Measurements from ENCODE around the gene RPS29.

Gene RPS29

DNA sequence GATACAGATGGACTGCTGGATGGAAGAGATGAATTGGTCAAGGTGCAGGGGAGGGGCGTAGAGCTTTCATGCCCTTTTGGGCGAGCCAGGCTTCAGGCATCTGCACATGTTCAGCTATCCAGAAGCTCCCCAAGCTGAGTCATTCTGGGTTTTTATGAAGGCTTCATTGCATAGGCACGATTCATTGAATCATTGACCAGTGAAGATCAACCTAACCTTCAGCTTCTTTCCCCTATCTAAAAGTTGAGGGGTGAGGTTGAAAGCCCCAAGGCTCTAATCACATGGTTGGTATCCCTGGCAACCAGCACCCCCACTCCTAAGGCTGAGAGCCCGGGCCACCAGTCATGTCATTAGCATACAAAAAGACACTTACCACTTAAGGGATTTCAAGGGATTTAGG, 36.3 kb downstream of the RPS29 start:
- no peak for DNase-seq

DNA sequence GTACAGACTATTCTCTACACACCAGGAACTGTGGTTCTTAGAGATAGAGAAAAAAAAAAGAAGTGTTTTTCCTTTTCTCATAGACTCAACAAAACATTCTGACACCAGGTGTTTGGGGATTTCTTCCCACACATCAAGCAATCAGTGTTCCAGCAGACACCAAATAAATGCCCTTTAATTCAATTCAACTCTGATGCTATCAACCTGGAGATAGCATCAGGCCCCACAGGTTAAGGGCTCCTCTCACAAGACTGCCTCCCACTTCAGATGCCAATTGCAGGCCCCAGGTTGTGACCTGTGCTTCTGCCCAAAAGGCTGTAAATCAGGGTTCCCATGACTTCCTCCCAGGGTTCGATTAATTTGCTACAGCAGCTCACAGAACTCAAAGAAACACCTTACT, 36.7 kb downstream of the RPS29 start:
- DNase-seq: no peak

DNA sequence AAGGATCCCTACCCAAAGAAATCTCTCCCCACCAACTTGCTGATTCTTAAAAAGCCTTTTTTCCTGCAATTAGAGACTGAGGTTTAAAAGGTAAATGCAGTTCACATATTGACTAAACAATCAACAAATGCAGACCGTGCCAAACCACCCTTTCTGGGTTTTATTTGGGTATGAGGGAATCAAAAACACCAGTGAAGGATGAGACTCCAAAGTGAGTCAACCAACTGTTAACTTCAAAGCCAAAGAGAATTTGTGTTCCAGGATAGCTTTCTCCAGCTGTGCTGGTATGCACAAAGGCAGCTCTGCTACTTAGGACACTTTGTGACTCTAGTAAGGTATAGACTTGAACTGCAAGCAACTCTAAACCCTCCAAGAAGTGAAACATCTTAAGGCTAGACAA, 39.4 kb downstream of the RPS29 start:
- DNase-seq: no peak

DNA sequence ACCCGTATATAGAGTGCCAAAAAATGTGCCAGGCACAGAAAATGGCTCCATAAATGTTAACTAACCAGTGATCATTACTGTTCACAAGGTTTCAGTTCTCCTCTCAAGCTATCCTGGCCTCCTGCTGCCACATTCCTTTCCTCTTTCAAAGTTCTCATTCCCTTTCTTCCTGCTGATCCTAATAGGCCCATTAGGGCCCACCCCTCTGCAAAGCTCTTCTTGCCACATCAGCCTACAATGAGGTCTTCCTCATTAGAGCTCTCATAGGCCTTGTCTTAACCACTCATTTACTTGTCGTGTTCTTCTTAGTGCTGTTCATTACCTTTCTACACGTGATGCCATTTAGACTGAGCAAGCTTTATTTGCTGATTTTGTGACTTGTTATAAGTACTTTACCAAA, 40.5 kb downstream of the RPS29 start:
- no peak for DNase-seq

DNA sequence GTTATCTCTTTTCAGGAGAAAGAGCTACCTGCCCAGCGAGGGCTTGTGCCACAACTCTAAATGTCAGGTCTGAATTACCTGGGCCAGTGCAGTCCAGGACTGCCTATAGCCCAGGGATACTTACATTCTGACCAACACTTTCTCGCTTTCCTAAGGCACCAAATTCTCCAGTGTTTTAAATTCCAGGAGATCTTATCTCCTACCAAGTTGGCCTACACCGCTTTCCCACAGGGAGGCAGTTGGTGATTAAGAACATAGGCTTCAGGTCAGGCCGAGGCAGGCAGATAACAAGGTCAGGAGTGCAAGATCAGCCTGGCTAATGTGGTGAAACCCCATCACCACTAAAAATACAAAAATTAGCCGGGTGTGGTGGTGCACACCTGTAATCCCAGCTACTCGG, 41.1 kb downstream of the RPS29 start:
- no peak for DNase-seq

DNA sequence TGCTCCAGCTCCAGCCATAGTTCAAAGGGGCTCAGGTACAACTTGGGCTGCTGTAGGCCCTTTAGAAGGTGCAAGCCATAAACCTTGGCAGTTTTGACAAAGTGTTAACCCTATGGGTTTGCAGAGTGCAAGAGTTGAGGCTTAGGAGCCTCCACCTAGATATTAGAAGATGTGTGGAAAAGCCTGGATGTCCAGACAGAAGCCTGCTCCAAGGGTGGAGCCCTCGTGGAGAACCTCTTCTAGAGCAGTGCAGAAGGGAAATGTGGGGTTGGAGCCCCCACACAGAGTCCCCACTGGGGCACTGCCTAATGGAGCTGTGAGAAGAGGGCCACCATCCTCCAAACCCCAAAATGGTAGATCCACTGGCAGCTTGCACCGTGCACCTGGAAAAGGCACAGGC, 45.1 kb downstream of the RPS29 start:
- DNase-seq: no peak

DNA sequence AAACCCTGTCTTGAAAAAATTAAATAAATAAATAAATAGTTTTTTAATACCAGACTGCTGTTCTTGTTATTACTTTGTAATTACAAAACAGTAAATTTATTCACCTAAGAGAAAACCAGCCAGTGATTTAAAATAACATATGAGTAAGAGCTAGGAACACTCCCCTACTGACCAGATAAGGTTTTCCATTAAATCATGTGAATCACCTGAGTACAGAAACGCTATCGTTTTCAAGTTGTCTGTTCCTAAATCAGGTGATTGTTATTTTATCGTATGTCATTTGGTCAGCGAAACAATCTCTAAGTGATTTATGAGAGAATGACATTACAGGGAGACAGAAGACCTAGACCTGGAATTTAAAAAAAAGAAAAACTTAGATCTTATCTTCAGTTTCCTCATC, 47.3 kb downstream of the RPS29 start:
- DNase-seq: no peak
